Measurements from ENCODE around the gene VBP1.

Gene VBP1

GRCh38 chrX:155247497-155247896, 31.2 kb downstream of the VBP1 start:
- H3K36me3 ChIP-seq (replicated peaks), result no peaks in the 10 kb centered on the region
- H3K4me3 ChIP-seq (ENCODE audit: low read depth, low read length), result no peak overlapping the region
- no peak overlapping the region for H3K27ac ChIP-seq
- no peaks in the 10 kb centered on the region for H3K27me3 ChIP-seq (replicated peaks)
- TF ChIP-seq CTCF (IDR thresholded peaks at IDR 0.05; ENCODE audit: low read depth, low read length, missing control alignments), result no peak
- DNase-seq, result no peak
- in situ Hi-C loops (cut with HindIII; ENCODE audit: low pct_ligation_motif_present, low sequenced_read_pairs), result no loop called here

GRCh38 chrX:155251391-155251790, 35.1 kb downstream of the VBP1 start:
- Histone ChIP-seq H3K4me3 (ENCODE audit: low read depth, low read length) (no peak overlapping the region), H3K36me3 (replicated peaks) (no peaks in the 10 kb centered on the region), H3K27ac (no peak overlapping the region), H3K27me3 (replicated peaks) (no peaks in the 10 kb centered on the region)
- in situ Hi-C loops (cut with HindIII; ENCODE audit: low pct_ligation_motif_present, low sequenced_read_pairs), result no loop called here
- no peak for TF ChIP-seq CTCF (IDR thresholded peaks at IDR 0.05; ENCODE audit: low read depth, low read length, missing control alignments)
- DNase-seq, result no peak

GRCh38 chrX:155259752-155260151, 43.5 kb downstream of the VBP1 start:
- Histone ChIP-seq H3K27ac (no peak overlapping the region), H3K27me3 (replicated peaks) (no peaks in the 10 kb centered on the region), H3K36me3 (replicated peaks) (no peaks in the 10 kb centered on the region), H3K4me3 (ENCODE audit: low read depth, low read length) (no peak overlapping the region)
- no peak for DNase-seq
- in situ Hi-C loops (cut with HindIII; ENCODE audit: low pct_ligation_motif_present, low sequenced_read_pairs), result no loop called here
- TF ChIP-seq CTCF (IDR thresholded peaks at IDR 0.05; ENCODE audit: low read depth, low read length, missing control alignments), result no peak

- Histone ChIP-seq H3K27ac (no peak overlapping the region), H3K27me3 (replicated peaks) (no peaks in the 10 kb centered on the region), H3K4me3 (ENCODE audit: low read depth, low read length) (no peak overlapping the region), H3K36me3 (replicated peaks) (no peaks in the 10 kb centered on the region)
- no peak for TF ChIP-seq CTCF (IDR thresholded peaks at IDR 0.05; ENCODE audit: low read depth, low read length, missing control alignments)
- in situ Hi-C loops (cut with HindIII; ENCODE audit: low pct_ligation_motif_present, low sequenced_read_pairs), result no loop called here
- DNase-seq, result no peak
These were observed 46.9 kb downstream of the VBP1 start for GRCh38 chrX:155262970-155263754.

GRCh38 chrX:155263854-155264628, 47.8 kb downstream of the VBP1 start, which contains the start of gene RAB39B:
TSS of gene RAB39B (minus strand) at chrX:155264491. CDS start at chrX:155264288, 203 bp downstream.
- Histone ChIP-seq H3K27me3 (replicated peaks) (no peaks in the 10 kb centered on the region), H3K4me3 (ENCODE audit: low read depth, low read length) (no peak within 1 kb of the TSS), H3K36me3 (replicated peaks) (no peaks in the 10 kb centered on the region), H3K27ac (no peak within 1 kb of the TSS)
- peak; percentile 52 for DNase-seq
- in situ Hi-C loops (cut with HindIII; ENCODE audit: low pct_ligation_motif_present, low sequenced_read_pairs), result no loop called here
- TF ChIP-seq CTCF (IDR thresholded peaks at IDR 0.05; ENCODE audit: low read depth, low read length, missing control alignments), result no peak

Measured in brain microvascular endothelial cell (primary cell).